Measurements from ENCODE around the gene PTPRN2. TPM values are rescaled to one million over a fixed set of nuclear protein-coding genes. Genes with fewer than 3 reads are reported as not detected.

Gene PTPRN2
- polyA plus RNA-seq, 2 donors = 0.37 to 0.40 TPM

GRCh38 chr7:158286210-158286609 is 301.4 kb downstream of the PTPRN2 start:
- Histone ChIP-seq H3K4me1 (ENCODE audit: control insufficient read depth in 2 of 2, insufficient read depth in 2 of 2, low read length in 1 of 2) (peaks cover 0 to 6% of the 10 kb centered on the region in 2 donors), H3K36me3 (ENCODE audit: control insufficient read depth in 2 of 2, insufficient read depth in 2 of 2, low read length in 1 of 2) (no peaks in the 10 kb centered on the region), H3K27ac (ENCODE audit: low read depth in 2 of 2, low read length in 1 of 2) (no peak overlapping the region), H3K4me3 (ENCODE audit: low read depth in 1 of 2, low read length in 2 of 2) (no peak overlapping the region), H3K9me3 (ENCODE audit: control insufficient read depth in 2 of 2, insufficient read depth in 1 of 2, low read depth in 1 of 2, low read length in 1 of 2) (peaks cover 6 to 13% of the 10 kb centered on the region in 2 donors), H3K27me3 (ENCODE audit: control insufficient read depth in 1 of 2, insufficient read depth in 2 of 2, low read length in 2 of 2) (no peaks in the 10 kb centered on the region)
- 84 to 87% methylated on average over 2 of the region's 2 CpGs for WGBS, 2 donors

GRCh38 chr7:158285383-158285770 is 302.2 kb downstream of the PTPRN2 start:
- Histone ChIP-seq H3K27me3 (ENCODE audit: control insufficient read depth in 1 of 2, insufficient read depth in 2 of 2, low read length in 2 of 2) (no peaks in the 10 kb centered on the region), H3K9me3 (ENCODE audit: control insufficient read depth in 2 of 2, insufficient read depth in 1 of 2, low read depth in 1 of 2, low read length in 1 of 2) (peaks cover 6 to 11% of the 10 kb centered on the region in 2 donors), H3K4me3 (ENCODE audit: low read depth in 1 of 2, low read length in 2 of 2) (no peak overlapping the region), H3K4me1 (ENCODE audit: control insufficient read depth in 2 of 2, insufficient read depth in 2 of 2, low read length in 1 of 2) (peaks cover 0 to 6% of the 10 kb centered on the region in 2 donors), H3K36me3 (ENCODE audit: control insufficient read depth in 2 of 2, insufficient read depth in 2 of 2, low read length in 1 of 2) (no peaks in the 10 kb centered on the region), H3K27ac (ENCODE audit: low read depth in 2 of 2, low read length in 1 of 2) (no peak overlapping the region)
- WGBS, 2 donors = 91 to 92% methylated on average over 8 to 9 of the region's 9 CpGs

GRCh38 chr7:158284617-158285382 is 302.8 kb downstream of the PTPRN2 start:
- Histone ChIP-seq H3K36me3 (ENCODE audit: control insufficient read depth in 2 of 2, insufficient read depth in 2 of 2, low read length in 1 of 2) (no peaks in the 10 kb centered on the region), H3K4me1 (ENCODE audit: control insufficient read depth in 2 of 2, insufficient read depth in 2 of 2, low read length in 1 of 2) (peaks cover 0 to 6% of the 10 kb centered on the region in 2 donors), H3K4me3 (ENCODE audit: low read depth in 1 of 2, low read length in 2 of 2) (no peak overlapping the region), H3K9me3 (ENCODE audit: control insufficient read depth in 2 of 2, insufficient read depth in 1 of 2, low read depth in 1 of 2, low read length in 1 of 2) (peaks cover 2 to 6% of the 10 kb centered on the region in 2 donors), H3K27me3 (ENCODE audit: control insufficient read depth in 1 of 2, insufficient read depth in 2 of 2, low read length in 2 of 2) (no peaks in the 10 kb centered on the region), H3K27ac (ENCODE audit: low read depth in 2 of 2, low read length in 1 of 2) (no peak overlapping the region)
- 87 to 89% methylated on average over 18 of the region's 18 CpGs for WGBS, 2 donors

- H3K36me3 ChIP-seq (ENCODE audit: control insufficient read depth in 2 of 2, insufficient read depth in 2 of 2, low read length in 1 of 2) = no peaks in the 10 kb centered on the region
- H3K27ac ChIP-seq (ENCODE audit: low read depth in 2 of 2, low read length in 1 of 2) = no peak overlapping the region
- H3K4me1 ChIP-seq (ENCODE audit: control insufficient read depth in 2 of 2, insufficient read depth in 2 of 2, low read length in 1 of 2) = peaks cover 0 to 6% of the 10 kb centered on the region in 2 donors
- WGBS, 2 donors = 70 to 80% methylated on average over 6 of the region's 6 CpGs
- peaks cover 0 to 4% of the 10 kb centered on the region in 2 donors for H3K9me3 ChIP-seq (ENCODE audit: control insufficient read depth in 2 of 2, insufficient read depth in 1 of 2, low read depth in 1 of 2, low read length in 1 of 2)
- H3K27me3 ChIP-seq (ENCODE audit: control insufficient read depth in 1 of 2, insufficient read depth in 2 of 2, low read length in 2 of 2) = no peaks in the 10 kb centered on the region
- no peak overlapping the region for H3K4me3 ChIP-seq (ENCODE audit: low read depth in 1 of 2, low read length in 2 of 2)
Measured at GRCh38 chr7:158284121-158284520, 303.5 kb downstream of the PTPRN2 start.

GRCh38 chr7:158283016-158283974 is 304.3 kb downstream of the PTPRN2 start:
- H3K27me3 ChIP-seq (ENCODE audit: control insufficient read depth in 1 of 2, insufficient read depth in 2 of 2, low read length in 2 of 2) = no peaks in the 10 kb centered on the region
- peaks cover 0 to 6% of the 10 kb centered on the region in 2 donors for H3K4me1 ChIP-seq (ENCODE audit: control insufficient read depth in 2 of 2, insufficient read depth in 2 of 2, low read length in 1 of 2)
- H3K27ac ChIP-seq (ENCODE audit: low read depth in 2 of 2, low read length in 1 of 2) = no peak overlapping the region
- peaks cover 0 to 4% of the 10 kb centered on the region in 2 donors for H3K9me3 ChIP-seq (ENCODE audit: control insufficient read depth in 2 of 2, insufficient read depth in 1 of 2, low read depth in 1 of 2, low read length in 1 of 2)
- no peak overlapping the region for H3K4me3 ChIP-seq (ENCODE audit: low read depth in 1 of 2, low read length in 2 of 2)
- WGBS, 2 donors = 85 to 90% methylated on average over 32 of the region's 32 CpGs
- H3K36me3 ChIP-seq (ENCODE audit: control insufficient read depth in 2 of 2, insufficient read depth in 2 of 2, low read length in 1 of 2) = no peaks in the 10 kb centered on the region

- peaks cover 0 to 6% of the 10 kb centered on the region in 2 donors for H3K4me1 ChIP-seq (ENCODE audit: control insufficient read depth in 2 of 2, insufficient read depth in 2 of 2, low read length in 1 of 2)
- no peak overlapping the region for H3K27ac ChIP-seq (ENCODE audit: low read depth in 2 of 2, low read length in 1 of 2)
- H3K9me3 ChIP-seq (ENCODE audit: control insufficient read depth in 2 of 2, insufficient read depth in 1 of 2, low read depth in 1 of 2, low read length in 1 of 2) = peaks cover 0 to 4% of the 10 kb centered on the region in 2 donors
- no peak overlapping the region for H3K4me3 ChIP-seq (ENCODE audit: low read depth in 1 of 2, low read length in 2 of 2)
- WGBS, 2 donors = 80% methylated on average over 24 of the region's 24 CpGs
- H3K27me3 ChIP-seq (ENCODE audit: control insufficient read depth in 1 of 2, insufficient read depth in 2 of 2, low read length in 2 of 2) = no peaks in the 10 kb centered on the region
- no peaks in the 10 kb centered on the region for H3K36me3 ChIP-seq (ENCODE audit: control insufficient read depth in 2 of 2, insufficient read depth in 2 of 2, low read length in 1 of 2)
Measured at GRCh38 chr7:158282461-158283001, 305.1 kb downstream of the PTPRN2 start.

GRCh38 chr7:158281441-158281840 is 306.2 kb downstream of the PTPRN2 start:
- Histone ChIP-seq H3K4me1 (ENCODE audit: control insufficient read depth in 2 of 2, insufficient read depth in 2 of 2, low read length in 1 of 2) (peaks cover 0 to 6% of the 10 kb centered on the region in 2 donors), H3K36me3 (ENCODE audit: control insufficient read depth in 2 of 2, insufficient read depth in 2 of 2, low read length in 1 of 2) (no peaks in the 10 kb centered on the region), H3K27me3 (ENCODE audit: control insufficient read depth in 1 of 2, insufficient read depth in 2 of 2, low read length in 2 of 2) (no peaks in the 10 kb centered on the region), H3K9me3 (ENCODE audit: control insufficient read depth in 2 of 2, insufficient read depth in 1 of 2, low read depth in 1 of 2, low read length in 1 of 2) (peaks cover 0 to 4% of the 10 kb centered on the region in 2 donors), H3K4me3 (ENCODE audit: low read depth in 1 of 2, low read length in 2 of 2) (no peak overlapping the region), H3K27ac (ENCODE audit: low read depth in 2 of 2, low read length in 1 of 2) (no peak overlapping the region)
- 65 to 74% methylated on average over 8 of the region's 8 CpGs for WGBS, 2 donors

- H3K4me3 ChIP-seq (ENCODE audit: low read depth in 1 of 2, low read length in 2 of 2) = no peak overlapping the region
- 92 to 94% methylated on average over 29 of the region's 29 CpGs for WGBS, 2 donors
- H3K27me3 ChIP-seq (ENCODE audit: control insufficient read depth in 1 of 2, insufficient read depth in 2 of 2, low read length in 2 of 2) = no peaks in the 10 kb centered on the region
- H3K27ac ChIP-seq (ENCODE audit: low read depth in 2 of 2, low read length in 1 of 2) = no peak overlapping the region
- peaks cover 0 to 3% of the 10 kb centered on the region in 2 donors for H3K9me3 ChIP-seq (ENCODE audit: control insufficient read depth in 2 of 2, insufficient read depth in 1 of 2, low read depth in 1 of 2, low read length in 1 of 2)
- no peaks in the 10 kb centered on the region for H3K36me3 ChIP-seq (ENCODE audit: control insufficient read depth in 2 of 2, insufficient read depth in 2 of 2, low read length in 1 of 2)
- peaks cover 0 to 6% of the 10 kb centered on the region in 2 donors for H3K4me1 ChIP-seq (ENCODE audit: control insufficient read depth in 2 of 2, insufficient read depth in 2 of 2, low read length in 1 of 2)
Measured at GRCh38 chr7:158280448-158281144, 307.0 kb downstream of the PTPRN2 start.
